Posterior vena cava (tissue), 2 donors: ENCODE measurements around the gene PDE10A. TPM values are rescaled to one million over a fixed set of nuclear protein-coding genes. Genes with fewer than 3 reads are reported as not detected.
"Not testable (repeated sequence)": the region's sequence is repeated elsewhere in the genome, so short reads cannot be mapped to it uniquely, and the experiment has no call there.

ENCODE experiments used
- DNase-seq: peaks from one replicate; pipeline ENCODE4 v3.0.0-alpha.2; 2020; ENCODE audit warnings: low spot score
- intact Hi-C, 2 donors: fragments of 100-400 bp; cut with DNase I; formaldehyde crosslinking; loops; one replicate each; pipeline versions ENCODE4 v1.14.1 to v1.14.2; 2022 to 2023
- total RNA-seq, 2 donors: library from RNA; stranded (reverse); fragmentation: NEBNext Ultra II Directional; extraction: Animal tissue kit (Norgen Biotek cat#: 25700); gene quantifications; one replicate each; pipeline ENCODE4 v1.2.1, GENCODE V29; 2021
- donor health status: DM: yes; HTN: yes; CAD: no.
- donor health status: DM: yes; HTN: yes; CAD: no.

Gene PDE10A
- total RNA-seq, 2 donors from 2014 or later = 10.7 to 13.0 TPM

DNA sequence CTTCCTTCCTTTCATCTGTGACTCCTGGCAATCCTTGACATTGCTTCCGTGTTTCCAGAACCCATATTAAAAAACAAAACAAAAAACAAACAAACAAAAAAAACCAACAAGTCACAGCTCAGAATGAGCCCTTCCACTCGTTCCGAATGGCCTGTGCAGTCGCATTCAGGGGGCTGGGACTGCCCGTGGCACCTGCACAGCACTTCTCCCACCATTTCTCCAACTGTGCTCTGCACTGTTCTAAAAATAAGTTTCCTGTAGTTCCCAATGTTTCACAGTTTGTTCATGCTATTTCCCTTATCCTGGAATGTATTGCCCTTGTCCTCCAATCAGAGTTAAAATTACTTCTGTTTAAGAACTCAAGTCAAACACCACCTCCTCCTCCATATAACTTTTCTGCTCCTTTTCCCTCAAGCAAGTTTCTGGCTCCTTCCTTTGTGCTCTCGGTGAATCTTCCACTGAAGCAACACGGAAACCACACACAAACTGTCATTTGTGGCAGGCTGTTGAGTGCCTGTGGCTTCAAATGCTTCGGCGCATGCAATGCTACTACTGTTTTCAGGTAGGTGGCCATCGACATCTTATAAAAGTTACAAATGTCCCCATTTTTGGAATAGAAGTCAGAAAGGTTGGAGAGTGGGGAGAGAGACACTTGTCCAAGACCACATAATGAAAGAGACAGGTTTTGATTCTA is 57.7 kb downstream of the PDE10A start:
- intact Hi-C loops = no loop called here
- DNase-seq = no peak

DNA sequence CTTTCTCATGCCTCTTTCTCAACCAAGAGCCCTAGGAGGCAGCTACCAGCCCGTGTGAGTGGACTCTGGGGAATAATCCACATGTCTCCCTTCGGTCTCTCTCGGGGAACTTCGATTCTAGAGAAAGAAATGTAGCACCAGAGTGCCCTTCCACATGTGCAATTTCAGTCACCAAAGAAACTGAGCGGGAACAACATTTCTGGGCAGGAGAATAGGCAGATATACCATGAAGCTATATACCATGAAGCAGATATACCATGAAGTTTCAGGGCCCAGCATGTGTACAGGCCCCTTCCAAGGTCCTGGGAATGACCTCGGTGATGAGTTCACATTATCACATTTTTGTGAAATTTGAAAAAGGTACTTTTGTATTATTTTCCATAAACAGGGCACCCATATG is 60.8 kb downstream of the PDE10A start:
- intact Hi-C loops = no loop called here
- DNase-seq = no peak

DNA sequence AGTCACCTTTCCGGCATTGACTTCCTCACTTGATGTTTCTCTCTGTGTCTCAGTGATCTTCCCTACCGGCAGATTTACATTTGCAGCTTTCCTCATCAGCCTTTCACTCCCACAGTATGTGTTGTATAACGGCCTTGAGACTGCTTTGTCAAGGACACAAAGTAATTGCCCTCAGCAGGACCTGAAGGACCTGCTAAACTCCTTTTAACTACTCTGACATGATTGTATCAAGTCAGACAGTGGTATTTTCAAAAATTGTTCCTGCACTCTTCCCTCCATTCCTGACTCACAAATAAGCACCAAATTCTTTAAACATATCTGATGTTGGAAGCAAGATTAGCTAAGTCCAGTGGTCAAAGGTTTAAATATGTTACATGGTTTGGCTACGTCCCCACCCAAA is 62.4 kb downstream of the PDE10A start:
- DNase-seq = no peak
- intact Hi-C loops = no loop called here

DNA sequence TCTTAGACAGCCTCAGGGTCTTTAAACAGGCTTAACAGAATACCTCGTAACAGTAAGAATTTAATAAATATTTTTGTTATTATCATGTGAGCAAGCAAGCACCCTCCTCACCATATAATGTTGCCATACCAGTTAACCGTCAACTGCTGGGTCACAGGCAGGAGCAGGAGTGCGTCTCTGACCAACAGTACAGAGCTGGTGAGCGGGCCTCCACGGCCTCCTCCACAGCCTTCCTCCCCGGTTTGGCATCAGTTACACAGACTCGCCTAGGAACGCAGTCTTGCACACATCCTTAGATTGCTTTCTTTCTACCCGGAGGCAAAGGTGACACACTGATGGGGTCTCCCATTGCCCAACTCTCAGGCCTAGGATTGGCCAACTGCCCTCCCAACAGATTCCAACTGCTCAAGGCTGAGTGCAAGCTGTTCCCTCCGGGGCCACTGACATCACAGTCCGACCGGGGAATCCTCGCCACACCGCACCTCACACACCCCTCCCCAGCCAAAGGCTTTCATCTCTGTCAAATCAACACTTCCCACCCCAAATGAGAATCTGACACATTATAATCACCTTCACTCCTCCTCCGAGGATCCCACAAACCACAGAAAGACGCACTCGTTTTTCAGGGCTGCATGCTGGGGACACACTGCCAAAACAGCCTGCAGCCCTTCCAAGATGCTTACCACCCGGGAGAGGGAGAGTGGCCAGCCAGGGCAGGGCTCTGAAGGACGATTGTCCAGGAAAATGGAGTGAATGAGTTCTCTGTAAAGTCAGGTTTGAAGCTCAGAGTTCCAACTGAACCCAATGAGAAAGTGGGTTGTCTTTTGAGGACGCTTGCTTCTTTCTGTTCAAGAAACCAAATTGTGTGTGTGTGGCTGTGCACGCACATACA is 63.2 kb downstream of the PDE10A start:
- intact Hi-C loops = no loop called here
- no peak for DNase-seq

DNA sequence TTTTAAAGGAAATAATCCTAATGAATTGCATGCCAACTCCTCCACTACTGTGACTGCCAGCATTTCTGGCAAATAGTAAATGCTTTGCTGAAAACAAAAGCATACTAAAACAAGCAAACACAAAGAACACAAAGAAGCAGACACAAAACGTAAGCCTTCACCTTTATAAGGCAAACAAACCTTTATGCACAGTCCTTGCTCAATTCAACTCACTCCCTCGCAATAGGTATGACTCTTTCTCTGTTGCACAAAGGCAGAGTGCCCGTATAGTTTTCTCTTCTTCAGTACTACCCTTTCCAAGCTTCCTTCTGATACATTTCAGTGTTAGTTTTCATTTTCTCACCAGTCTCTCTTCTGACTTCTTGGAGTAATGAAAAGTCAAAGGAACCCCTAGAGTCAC is 63.9 kb downstream of the PDE10A start:
- no peak for DNase-seq
- intact Hi-C loops = no loop called here

DNA sequence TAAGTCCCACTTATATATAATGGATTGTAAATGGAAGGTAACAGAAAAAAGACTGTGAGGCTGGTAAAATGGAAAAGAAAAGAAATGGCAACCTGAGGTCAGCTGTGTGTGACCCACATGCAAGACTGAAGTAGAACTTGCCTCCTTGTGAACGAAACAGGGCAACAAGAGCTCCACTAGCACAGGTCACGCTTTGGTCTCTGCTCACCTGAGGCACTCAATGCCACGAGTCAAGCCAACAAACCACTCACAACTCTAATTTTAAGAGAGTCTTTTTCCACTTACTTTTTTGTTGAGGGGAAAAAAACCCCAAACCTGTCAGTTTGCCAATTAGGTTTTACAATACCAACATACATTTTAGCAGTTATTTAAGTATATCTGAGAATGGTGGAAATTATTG is 65.2 kb downstream of the PDE10A start:
- no peak for DNase-seq

DNA sequence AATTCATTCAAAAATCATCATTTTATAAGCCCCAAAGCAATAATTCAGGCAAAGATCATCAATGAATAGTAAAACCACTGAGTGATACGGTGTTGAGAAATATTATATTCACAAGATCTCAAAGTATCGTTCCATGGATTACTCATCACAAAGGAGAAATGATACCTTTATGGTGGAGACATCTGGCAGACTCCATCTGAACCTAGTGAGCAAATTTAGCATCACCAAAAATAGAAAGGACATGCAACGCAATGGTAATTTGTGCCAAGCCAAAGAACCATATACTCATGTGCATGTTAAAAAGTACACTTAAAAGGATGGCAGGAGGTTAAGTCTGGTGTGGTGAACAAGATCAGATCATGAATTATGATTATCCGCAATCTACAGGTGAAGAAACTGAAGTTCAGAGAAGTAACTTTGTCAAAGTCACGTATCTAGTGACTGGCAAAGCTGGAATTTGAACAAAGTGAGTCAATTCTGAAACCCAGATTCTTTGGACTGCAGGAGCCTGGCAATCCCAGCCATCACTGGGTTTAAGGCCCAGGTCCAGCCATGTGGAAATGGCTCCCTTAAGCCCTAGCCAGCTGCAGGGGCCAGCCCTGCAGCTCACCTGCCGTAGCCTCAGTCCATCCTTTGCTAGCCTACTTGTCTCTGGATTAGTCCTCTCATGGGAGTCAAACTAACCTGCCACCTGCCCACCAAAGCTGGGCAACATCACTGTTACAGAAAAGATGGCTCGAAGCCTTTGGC is 68.3 kb downstream of the PDE10A start:
- DNase-seq = no peak
- intact Hi-C loops = no loop called here

More for the DNA sequence above, 65.2 kb downstream of the PDE10A start:
- intact Hi-C loops = no loop called here

DNA sequence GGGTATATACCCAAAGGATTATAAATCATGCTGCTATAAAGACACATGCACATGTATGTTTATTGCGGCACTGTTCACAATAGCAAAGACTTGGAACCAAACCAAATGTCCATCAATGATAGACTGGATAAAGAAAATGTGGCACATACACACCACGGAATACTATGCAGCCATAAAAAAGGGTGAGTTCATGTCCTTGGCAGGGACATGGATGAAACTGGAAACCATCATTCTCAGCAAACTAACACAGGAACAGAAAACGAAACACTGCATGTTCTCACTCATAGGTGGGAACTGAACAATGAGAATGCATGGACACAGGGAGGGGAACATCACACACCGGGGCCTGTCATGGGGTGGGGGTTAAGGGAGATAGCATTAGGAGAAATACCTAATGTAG is 70.1 kb downstream of the PDE10A start:
- intact Hi-C loops, DNase-seq: not testable (repeated sequence)

DNA sequence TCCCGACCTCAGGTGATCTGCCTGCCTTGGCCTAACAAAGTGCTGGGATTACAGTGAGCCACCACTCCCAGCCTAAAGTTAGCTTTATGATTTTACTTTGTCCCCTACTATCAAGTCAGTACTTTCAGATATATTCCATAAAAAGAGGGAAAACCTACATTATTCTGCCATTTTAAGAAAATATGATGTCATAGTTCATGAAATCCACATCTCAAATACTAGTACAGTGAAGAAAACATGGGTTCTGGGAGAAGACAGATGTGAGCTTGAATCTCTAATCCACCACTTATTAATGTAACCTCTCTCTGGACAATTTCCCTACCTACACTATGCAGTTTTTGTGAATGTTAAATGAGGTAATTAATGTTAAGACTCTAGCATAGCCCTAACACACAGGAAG is 74.5 kb downstream of the PDE10A start:
- no peak for DNase-seq
- intact Hi-C loops = no loop called here

DNA sequence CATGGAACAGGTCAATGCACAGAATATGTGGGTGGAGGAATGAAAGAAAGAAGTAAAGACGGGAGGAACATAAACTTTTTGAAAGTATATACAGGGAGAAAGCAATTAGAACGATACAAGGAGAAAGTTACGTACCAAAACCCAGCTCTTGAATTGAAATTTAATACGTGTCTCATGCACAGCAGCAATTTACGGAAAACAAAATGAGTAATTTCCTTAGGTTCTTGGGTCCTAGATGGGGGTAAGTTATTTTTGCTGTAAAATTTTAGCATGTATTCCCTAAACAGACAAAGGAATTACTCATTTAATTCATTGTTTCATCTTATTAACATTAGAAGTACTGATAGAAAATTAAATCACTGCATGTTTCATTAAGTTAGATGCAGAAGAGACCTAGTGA is 75.8 kb downstream of the PDE10A start:
- no peak for DNase-seq
- intact Hi-C loops = no loop called here

DNA sequence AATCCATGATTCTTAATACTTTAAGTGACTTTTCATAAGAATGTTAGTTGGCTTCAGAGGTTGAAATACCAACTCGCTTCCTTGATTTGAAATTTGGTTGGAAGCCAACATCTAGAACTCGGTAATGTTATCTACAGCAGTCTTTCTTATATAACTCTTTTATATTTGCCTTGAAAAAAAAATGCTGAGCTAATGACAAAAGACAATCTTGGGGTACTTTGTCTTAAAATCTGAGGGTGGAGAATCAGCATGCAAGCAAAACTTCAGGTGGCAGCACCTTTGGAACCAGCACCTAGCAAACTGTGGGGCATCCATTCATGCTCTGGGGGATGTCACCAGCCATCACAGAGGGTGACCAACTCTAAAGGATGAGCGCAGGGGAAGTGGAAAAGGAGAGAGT is 76.3 kb downstream of the PDE10A start:
- intact Hi-C loops = no loop called here
- DNase-seq = no peak

DNA sequence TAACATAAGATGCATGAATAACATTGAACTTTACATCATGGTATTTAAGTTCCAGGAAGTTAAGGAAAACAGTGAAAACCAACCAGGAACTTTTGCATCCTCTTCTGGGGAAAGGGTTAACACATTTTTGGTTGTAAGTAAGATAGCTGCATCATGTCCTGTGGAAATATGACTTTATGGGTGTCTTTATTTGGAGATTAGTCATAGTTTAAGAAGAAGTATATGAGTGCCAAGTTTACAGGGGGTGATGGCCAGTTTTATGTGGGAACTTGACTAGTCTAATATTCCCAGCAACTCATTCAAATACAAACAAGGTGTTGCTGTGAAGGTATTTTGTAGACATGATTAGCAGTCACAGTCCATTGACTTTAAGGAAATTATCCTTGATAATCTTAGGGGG is 78.0 kb downstream of the PDE10A start:
- intact Hi-C loops = no loop called here
- DNase-seq = no peak

DNA sequence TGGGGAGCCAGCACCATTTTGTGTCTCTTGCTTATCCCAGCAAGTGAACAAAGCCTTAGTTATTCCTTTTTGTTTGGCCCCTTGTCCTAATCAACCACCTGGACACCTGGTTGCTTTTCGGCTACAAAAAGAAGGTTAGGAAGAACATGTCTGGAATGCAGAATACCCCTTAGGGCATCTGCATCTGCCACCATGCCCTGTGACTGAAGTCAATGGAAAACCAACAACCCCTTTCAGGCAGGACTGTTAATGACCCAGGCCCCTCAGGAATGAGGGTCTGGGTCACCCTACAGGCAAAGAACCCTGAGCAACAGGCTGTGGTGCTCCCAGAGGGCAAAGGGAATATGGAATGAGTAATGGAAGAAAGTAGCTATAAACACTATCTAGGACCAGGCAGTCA is 78.5 kb downstream of the PDE10A start:
- intact Hi-C loops = no loop called here
- no peak for DNase-seq

DNA sequence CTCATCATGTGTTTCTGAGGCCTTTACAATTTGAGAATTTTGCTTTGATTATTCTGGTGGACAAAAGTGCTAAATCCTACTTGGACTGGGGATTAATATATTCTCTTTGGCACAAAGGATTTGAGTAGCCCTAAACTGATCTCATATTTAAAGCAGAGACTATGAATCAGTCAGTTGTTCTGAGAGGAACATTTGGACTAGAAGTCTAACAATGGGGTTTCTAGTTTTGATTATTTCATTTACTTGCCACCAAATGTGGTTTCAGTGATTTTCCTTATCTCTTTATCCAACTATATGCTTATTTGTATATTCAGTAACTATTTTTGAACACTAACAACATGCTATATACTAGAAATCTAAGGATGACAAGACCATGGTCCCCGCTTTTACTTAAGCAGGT is 81.4 kb downstream of the PDE10A start:
- intact Hi-C loops = no loop called here
- DNase-seq = no peak

DNA sequence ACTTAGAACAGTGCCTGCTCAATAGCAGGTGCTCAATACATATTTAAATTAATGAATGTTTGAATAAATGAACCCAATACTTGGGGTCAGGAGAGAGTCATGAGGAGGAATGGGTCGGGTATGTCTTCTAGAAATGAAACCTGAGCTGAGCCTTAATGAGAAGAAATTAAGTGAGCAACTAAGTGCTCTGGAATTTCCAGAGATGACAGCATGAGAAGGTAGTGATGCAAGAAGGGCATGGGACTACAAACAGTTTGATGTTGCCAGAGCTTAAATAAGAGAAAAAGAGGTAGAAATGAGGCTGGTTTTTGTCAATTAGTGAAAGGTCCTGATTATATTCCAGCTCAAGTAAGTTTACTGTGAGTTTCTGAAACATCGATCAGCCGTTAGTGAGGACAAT is 82.9 kb downstream of the PDE10A start:
- no peak for DNase-seq
- intact Hi-C loops = no loop called here

DNA sequence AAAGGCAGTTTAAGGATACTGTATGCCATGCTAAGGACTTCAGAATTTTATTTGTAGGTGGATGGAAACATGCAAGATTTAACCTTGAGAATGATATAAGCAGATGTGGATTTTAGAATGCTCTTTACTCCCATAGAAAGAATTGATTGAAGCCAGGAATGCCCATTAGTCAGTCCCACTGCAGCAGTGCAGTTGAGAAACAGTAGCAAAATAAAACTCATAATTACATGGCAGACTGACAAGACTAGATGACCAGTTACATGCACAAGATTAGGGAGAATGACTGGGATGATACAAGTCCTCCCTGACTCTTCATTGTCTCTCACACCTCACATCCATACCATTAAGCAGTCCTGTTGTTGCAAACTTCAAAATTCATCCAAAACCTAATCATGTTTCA is 83.9 kb downstream of the PDE10A start:
- intact Hi-C loops = no loop called here
- no peak for DNase-seq

DNA sequence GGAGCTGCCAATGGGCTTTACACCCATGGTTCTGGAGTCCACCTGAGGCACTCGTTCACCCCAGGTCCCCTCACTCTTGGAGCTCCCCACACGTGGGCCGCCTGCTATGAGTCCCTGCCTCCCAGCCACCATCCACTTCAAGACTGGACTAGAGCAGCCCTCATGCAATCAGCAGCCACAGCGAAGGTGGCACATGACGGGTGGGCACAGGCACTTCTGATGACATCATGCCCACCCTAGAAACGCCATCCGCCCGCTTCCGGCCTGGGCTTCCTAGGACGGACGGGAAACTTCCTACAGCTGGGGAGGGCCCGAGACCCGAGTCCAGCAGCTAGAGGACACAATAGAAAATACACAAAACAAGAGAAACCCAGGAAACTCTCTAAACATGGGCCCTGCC is 85.5 kb downstream of the PDE10A start:
- no peak for DNase-seq
- intact Hi-C loops = no loop called here

DNA sequence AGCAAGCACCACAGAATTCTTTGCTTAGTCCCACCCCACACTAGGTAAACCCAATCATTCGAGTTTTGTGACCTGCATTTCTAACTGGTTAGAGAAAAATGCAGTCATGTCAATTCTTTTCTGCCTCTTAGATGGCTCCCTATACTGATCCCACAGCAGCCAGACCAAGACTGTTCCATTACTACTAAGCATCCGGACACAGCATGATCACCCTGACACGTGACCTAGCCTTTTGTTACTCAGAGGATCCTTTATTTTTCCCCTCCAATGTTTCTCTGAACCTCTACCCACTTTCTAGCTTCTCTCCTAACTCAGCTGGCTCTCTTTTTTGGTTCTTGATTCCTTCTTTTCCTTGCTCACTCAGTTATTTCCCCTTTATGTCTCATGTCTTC is 87.9 kb downstream of the PDE10A start:
- intact Hi-C loops = no loop called here
- no peak for DNase-seq

DNA sequence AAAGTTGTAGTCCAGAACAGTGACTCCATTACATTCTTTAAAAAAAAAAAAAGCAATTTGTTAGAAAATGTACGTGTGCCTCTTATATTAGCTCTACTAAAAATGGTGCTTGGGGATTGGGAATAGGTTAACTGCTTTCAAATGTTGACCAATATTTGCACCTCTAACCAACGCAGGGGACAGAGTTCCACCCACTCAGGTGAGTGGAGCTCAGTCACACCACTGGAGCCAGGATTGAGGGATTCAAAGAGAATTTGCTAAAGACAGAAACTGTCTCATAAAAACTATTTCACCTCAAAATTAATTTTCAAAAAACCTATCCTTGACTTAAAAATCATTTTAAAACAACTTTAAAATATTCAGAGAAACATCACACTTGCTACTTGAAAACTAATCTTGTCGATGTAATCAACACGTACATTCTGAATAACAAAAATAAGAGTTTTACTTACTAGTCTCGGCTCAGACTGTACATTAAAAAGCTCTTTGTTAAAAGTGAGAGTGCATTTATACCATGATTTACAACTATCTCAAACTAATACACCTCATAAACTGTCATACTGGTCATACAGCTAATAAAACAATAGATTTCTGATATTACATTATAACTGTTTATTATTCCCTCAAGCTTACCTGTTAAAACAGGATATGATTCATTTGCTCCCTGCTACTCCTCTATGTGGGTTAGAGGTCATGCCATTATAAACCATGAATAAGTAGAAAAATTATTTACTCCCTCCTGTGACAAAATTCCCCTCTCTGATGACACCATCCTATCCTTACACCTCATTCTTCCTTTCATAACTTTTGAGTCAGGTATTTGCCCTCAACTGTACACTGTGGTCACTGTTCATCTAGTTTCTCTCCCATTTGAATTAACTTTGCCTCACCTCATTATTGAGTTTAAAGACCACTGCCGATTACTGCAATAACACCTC is 88.6 kb downstream of the PDE10A start:
- intact Hi-C loops = no loop called here
- no peak for DNase-seq
